GM19238 (cell line): ENCODE data around the gene RALGPS2.

Source experiments
- DNase-seq: peaks from one replicate; pipeline ENCODE4 v3.0.0; 2011; ENCODE audit warnings: low spot score; ENCODE audit not compliant: insufficient read length

The RALGPS2 gene

DNA sequence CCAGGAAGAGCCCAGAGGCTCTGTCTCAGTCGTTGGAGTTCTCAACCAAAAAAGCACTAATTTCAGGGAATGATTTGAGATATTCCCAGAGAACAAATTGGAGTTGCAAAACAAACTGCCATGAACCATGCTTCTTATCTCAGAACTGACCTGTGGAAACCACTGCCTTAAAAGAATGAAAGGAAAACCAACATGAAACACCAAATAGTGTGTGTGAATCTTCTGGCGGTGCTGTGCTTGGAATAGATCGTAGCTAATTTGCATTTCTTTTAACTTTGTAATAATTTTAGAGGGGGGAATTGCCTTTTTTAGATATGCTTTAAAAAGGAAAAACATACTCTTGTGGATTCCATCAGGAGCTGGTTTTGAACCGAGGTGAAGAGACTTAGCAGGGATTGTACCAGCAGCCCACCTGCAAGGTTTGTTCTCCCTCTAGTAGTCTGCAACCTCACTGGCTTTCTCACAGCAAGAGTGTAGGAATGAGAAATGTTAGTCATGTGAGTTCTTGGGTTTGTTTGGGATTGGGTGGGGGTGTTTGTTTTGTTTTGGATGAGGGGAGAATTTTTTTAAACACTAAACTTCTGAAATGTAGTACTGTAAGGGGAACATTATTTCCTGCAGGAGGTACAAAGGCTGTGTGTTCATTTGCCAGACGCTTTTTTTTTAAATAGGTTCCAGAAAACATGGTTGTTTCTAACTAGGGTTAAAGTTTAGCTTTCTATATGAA lies 191.6 kb downstream of the RALGPS2 start:
- no peak for DNase-seq

DNA sequence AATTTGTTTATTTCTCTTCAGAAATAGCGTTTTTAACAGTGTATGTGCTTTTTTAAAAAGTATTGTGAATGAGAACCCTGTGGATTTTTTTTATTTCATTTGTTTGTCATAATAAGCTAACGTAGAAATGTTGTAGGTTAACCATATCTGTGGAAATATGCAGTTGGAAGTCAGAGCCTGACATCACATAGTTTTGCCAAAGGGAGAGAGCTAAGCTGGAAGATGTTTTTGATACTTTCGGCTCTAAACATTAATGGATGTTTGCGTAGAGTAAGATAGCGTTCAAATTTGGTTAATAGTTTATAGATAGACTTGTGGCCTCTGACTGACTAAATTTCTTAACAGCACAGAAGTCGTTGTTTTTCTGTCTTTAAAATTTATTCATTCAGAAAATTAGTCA lies 193.3 kb downstream of the RALGPS2 start:
- no peak for DNase-seq

GRCh38 chr1:178918955-178919354 lies 193.9 kb downstream of the RALGPS2 start:
- no peak for DNase-seq

- no peak for DNase-seq
Measured at GRCh38 chr1:178919581-178919980, 194.5 kb downstream of the RALGPS2 start.

- DNase-seq: no peak
Measured at GRCh38 chr1:178921499-178921898, 196.5 kb downstream of the RALGPS2 start.

DNA sequence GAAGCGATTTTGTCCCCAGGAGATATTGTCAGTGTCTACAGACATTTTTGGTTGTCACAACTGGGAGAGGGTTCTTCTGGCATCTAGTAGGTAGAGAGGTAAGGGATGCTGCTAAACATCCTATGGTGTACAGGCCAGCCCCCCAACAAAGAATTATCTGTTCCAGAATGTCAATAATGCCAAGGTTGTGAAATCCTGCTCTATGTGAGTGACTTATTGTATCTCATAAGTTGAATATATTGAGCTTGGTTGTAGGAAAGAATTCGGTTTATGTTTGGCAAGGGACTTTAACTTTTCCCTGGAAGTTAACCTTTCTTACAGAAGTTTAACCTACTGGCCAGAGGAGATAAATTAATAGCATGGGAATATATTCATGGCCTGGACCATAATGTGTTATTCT lies 198.5 kb downstream of the RALGPS2 start:
- DNase-seq: no peak

DNA sequence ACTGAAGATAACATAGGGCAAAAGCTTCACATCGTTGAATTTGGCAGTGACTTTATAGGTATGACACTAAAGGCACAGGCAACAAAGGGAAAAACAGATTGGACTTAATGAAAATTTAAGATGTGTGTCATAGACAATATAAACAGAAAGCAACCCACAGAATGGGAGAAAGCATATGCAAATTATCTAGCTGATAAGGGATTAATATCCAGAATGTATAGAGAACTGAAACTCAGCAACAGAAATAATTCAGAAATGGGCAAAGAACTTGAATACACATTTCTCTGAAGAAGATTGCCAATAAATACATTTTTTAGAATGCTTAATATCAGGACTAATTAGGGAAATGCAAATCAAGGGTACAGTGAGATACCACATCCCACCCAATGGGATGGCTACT lies 201.0 kb downstream of the RALGPS2 start:
- DNase-seq: no peak

DNA sequence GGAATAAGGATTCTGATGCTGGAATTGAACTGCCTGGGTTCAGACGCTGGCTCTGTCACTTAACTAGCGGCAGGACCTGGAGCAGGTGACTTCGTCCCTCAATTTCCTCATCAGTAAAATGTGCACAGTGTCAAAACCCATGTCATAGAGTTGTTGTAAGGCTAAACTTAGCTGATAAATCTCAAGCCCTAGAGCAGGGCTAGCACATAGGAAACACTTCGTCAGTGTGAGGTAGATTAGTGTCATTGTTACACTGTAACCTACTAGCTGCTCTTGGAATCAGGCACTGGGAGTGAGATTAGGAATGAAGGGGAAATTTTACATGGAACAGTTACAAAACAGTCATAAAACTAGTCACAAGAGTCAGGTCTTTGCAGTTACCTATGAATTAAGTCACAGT lies 202.0 kb downstream of the RALGPS2 start:
- no peak for DNase-seq

DNA sequence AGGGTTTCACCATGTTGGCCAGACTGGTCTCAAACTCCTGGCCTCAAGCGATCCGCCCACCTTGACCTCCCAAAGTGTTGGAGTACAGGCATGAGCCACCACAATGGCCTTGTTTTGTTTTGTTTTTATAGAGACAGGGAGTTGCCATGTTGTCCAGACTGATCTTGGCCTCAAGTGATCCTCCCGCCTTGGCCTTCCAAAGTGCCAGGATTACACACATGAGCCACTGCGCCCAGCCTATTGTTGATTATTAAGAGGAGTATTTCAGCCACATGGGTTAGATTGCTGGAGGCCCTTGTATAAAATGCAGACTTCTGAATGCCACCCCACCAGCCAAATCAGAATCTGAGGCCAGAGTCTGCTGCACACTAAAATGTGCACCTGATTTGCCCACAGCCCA lies 203.0 kb downstream of the RALGPS2 start:
- DNase-seq: no peak

GRCh38 chr1:178928976-178929375 lies 203.9 kb downstream of the RALGPS2 start:
- DNase-seq: no peak

DNA sequence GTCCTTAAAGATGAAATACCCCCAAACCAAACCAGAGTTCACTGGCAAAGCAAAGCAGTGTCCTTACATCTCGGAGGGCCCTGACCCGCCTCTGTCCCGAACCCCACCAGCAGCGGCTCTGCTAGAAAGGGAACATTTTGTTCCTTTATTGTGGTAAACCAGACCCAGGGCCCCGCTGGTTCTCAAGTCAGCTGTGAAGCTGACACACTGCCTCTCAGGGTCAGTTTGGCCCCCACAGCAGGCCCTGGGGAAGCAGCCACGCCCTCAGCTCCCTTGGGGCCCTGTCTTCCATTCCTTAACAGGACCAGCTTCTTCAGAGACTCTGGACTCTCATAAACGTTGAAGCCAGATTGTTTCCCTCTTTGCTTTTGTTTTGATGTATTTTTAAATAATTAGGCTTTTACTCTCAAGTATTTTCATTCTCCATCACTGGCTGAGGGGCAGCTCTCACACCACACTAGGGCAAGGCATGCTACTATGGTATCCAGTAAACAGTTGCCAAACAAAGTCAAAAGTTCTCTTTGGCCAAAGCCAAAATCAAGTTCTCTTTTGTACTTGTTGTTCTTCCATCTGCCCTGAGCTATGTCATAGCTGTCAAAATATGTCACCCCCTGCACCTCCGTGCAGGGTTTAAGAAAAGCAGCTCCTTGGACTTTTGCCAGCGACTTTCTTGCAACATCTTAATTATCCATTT lies 207.0 kb downstream of the RALGPS2 start:
- no peak for DNase-seq

DNA sequence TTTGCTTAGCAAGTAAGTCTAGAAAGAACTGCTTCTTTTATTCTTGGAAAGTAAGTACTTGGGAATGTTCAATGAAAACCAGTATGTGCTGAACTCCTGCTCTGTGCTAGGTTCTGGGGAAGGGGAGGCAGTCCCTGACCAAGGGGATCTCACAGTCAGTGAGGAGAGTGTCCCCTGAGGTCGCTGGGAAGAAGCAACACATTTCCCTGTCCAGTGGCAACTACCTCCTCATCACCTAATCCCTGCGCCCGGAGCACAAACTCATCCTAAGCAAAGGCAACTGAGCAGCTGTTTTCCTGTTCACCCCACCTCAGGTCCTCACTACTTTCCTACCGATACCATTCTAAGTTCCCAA lies 207.5 kb downstream of the RALGPS2 start:
- DNase-seq: no peak

- DNase-seq: no peak
Measured at GRCh38 chr1:178933105-178933561, 208.1 kb downstream of the RALGPS2 start.

GRCh38 chr1:178933709-178934490 lies 208.9 kb downstream of the RALGPS2 start:
- no peak for DNase-seq

DNA sequence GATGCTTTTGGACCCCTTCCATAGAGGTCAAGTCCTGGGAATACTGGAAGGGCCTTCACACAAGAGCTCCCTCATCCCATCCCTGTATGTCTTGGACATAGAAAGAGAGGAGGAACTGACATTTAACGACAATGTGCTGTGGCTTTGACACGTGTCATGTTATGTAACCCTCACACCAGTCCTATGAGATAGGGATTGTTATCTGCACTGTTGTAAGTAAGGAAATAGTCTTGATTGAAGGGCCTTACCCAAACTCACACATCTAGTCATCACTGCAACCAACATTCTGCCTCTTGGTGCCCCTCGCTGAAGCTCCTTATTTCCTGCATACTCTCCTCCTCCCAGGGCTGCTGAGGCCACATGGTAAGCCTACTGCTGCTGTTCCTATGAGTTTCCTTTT lies 209.5 kb downstream of the RALGPS2 start:
- DNase-seq: no peak

GRCh38 chr1:178935610-178936009 lies 210.6 kb downstream of the RALGPS2 start:
- DNase-seq: no peak

DNA sequence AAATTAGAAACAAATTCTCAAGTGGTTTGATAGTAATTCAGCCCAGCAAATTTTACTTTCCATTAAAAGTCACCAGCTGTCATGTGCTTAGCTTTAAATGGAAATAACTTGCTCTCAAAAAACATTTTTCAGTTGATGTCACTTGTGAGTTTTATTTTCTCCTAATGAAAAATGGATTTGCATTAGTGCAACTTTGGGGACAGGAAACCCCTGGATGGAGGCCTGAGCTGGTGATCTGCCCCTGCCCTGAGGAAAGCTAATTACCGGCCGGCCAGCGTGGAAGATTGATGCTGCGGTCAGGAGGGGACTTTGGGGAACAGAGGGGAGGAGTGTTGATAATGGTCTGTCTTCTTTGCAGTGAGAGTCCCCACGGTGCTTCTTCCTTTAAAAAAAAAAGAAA lies 212.7 kb downstream of the RALGPS2 start:
- DNase-seq: no peak

DNA sequence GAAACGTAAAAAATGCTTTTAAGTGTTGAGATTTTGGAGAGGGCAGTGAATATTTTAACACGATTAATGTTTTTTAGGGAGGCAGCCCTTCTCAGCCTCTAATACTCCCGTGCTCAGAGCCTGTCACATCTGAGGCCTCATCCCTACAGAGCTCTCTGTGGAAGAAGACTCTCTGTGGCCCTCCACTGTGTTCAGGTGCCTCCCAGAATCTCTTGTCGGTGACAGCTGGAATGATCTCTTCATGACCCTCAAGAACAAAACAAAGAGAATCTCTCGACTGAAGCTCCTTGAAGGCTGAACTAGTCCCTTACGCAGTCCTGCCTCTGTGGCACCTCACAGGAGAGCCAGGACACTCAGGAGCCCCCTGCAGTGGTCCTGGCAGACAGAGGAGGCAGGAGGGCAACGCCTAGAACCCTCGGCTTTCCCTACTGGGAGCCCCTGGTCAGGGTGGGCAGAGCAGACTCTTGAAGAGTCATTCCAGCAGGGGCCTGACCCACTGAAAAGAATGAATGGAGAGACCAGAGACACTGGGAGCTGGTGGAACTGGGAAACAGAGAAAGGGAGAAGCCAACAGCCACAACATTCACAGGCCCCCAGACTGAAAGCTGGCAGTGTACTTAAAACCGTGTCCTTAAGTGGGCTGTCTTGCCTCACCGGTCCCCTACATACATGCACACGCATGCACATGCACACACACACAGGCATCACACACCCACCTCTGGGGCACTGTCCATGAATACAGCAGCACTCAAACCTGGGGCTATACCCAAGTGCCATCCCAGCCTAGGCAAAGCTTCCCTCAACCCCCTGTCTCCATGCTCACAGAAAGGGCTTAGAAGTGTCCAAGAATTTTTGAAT lies 213.3 kb downstream of the RALGPS2 start:
- no peak for DNase-seq

GRCh38 chr1:178938959-178939317 lies 213.9 kb downstream of the RALGPS2 start:
- DNase-seq: no peak

- no peak for DNase-seq
Measured at GRCh38 chr1:178939338-178940067, 214.5 kb downstream of the RALGPS2 start.
